HG02763 (cell line): ENCODE data around the gene SYK.

Source experiments
- ATAC-seq: cut with Tn5 transposase; IDR thresholded peaks from one replicate; pipeline ENCODE4 v1.9.1; 2021; ENCODE audit warnings: mild to moderate bottlenecking, moderate library complexity; ENCODE audit not compliant: unreplicated experiment

The SYK gene

GRCh38 chr9:90929626-90930025 lies 128.0 kb downstream of the SYK start:
- no peak for ATAC-seq

- no peak for ATAC-seq
Measured at GRCh38 chr9:90933468-90933867, 131.8 kb downstream of the SYK start.

- ATAC-seq: no peak
Measured at GRCh38 chr9:90939351-90939750, 137.7 kb downstream of the SYK start.

GRCh38 chr9:90940280-90940679 lies 138.7 kb downstream of the SYK start:
- ATAC-seq: no peak

GRCh38 chr9:90941661-90942060 lies 140.0 kb downstream of the SYK start:
- ATAC-seq: no peak

DNA sequence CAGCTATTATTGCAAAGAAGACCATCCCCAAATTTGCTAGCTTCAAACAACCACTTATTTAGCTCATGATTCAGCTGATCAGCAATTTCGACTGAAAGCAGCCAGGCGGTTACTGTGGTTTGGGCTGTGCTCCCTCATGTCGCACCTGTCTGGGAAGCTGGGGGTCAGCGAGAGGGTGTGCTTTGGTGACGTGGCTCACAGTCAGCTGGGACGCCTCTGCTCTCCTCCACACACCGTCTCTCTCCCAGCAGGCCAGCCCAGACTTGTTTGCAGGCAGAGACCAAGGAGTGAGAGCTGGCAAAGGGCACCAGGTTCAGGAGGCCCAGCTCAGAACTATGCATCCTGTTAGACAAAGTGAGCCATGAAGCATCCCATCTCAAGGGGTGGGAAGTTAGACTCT lies 140.9 kb downstream of the SYK start:
- no peak for ATAC-seq

DNA sequence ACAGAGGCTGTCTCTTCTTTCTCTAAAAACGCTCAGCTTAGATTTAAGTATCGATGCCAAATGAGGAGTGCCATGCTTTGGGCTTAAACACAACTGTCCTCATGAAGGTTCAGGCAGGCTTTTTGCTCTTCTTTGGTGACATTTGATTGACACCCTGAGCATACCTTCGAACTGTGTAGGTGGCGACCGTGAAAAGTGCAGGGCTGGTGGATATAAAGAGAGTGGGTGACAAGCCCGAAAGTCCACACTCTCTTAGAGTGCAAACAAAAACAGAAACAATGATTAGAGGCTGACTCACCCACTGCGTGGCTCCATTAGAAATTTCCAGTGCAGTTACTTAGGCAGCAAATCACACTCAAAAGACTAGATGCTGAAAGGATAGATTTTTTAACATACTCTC lies 141.7 kb downstream of the SYK start:
- no peak for ATAC-seq

GRCh38 chr9:90945336-90945735 lies 143.7 kb downstream of the SYK start:
- no peak for ATAC-seq

GRCh38 chr9:90946982-90947381 lies 145.4 kb downstream of the SYK start:
- ATAC-seq: no peak
